Measurements from ENCODE around the gene LCOR. TPM values are rescaled to one million over a fixed set of nuclear protein-coding genes. Genes with fewer than 3 reads are reported as not detected.
A peak's percentile ranks its signal among the peaks of the same experiment; 100 is the strongest.

The LCOR gene
- total and polyA plus RNA-seq, 2 of the 13 experiments (the other 11 are each of a cell fraction or from before 2014, with no cell fraction given) = 12.4 to 23.7 TPM

- TF ChIP-seq REXO4 (CRISPR knock-in tag; IDR thresholded peaks at IDR 0.05; ENCODE audit: borderline replicate concordance) = no peak
- TF ChIP-seq MAFF (IDR thresholded peaks at IDR 0.05; ENCODE audit: low read depth, low read length) = peak; percentile 96
- TF ChIP-seq CTCF (CRISPR knock-in tag; IDR thresholded peaks at IDR 0.05) = peak; percentile 24; the same call in 1 of the 2 replicates
- no peak for TF ChIP-seq ZNF703 (CRISPR knock-in tag; IDR thresholded peaks at IDR 0.05; ENCODE audit: borderline replicate concordance)
- no peak for TF ChIP-seq ATF7-NPFF (CRISPR knock-in tag; IDR thresholded peaks at IDR 0.05; ENCODE audit: low read depth)
- no peak for TF ChIP-seq LBX2 (CRISPR knock-in tag; IDR thresholded peaks at IDR 0.05; ENCODE audit: borderline replicate concordance)
- no peak for TF ChIP-seq PLRG1 (conservative IDR thresholded peaks at IDR 0.05)
- no peak for TF ChIP-seq ZNF790 (CRISPR knock-in tag; IDR thresholded peaks at IDR 0.05; ENCODE audit: borderline replicate concordance)
- no peak for TF ChIP-seq HNRNPLL (IDR thresholded peaks at IDR 0.05; ENCODE audit: low read depth, low read length, poor library complexity, severe bottlenecking)
- TF ChIP-seq PHF8 (CRISPR knock-in tag; IDR thresholded peaks at IDR 0.05) = peak; percentile 51
- peak; percentile 76 for TF ChIP-seq MAFG (CRISPR knock-in tag; IDR thresholded peaks at IDR 0.05)
- TF ChIP-seq NONO (IDR thresholded peaks at IDR 0.05) = no peak
- TF ChIP-seq NONO (CRISPR knock-in tag; conservative IDR thresholded peaks at IDR 0.05) = no peak
- TF ChIP-seq ZFP91 (CRISPR knock-in tag; IDR thresholded peaks at IDR 0.05; ENCODE audit: borderline replicate concordance) = peak; percentile 24; the same call in 1 of the 2 replicates
- TF ChIP-seq HOXD1 (CRISPR knock-in tag; IDR thresholded peaks at IDR 0.05) = no peak
- no peak for TF ChIP-seq CREB1 (IDR thresholded peaks at IDR 0.05)
- no peak for TF ChIP-seq CREB1 (CRISPR knock-in tag; IDR thresholded peaks at IDR 0.05)
- no peak for TF ChIP-seq ZNF720 (CRISPR knock-in tag; IDR thresholded peaks at IDR 0.05)
- TF ChIP-seq ZNF441 (CRISPR knock-in tag; IDR thresholded peaks at IDR 0.05; ENCODE audit: borderline replicate concordance) = no peak
- TF ChIP-seq ZNF557 (CRISPR knock-in tag; IDR thresholded peaks at IDR 0.05) = no peak
- TF ChIP-seq SIX4 (CRISPR knock-in tag; IDR thresholded peaks at IDR 0.05) = peak; percentile 10; the same call in 1 of the 2 replicates
- TF ChIP-seq ZNF710 (CRISPR knock-in tag; IDR thresholded peaks at IDR 0.05; ENCODE audit: borderline replicate concordance) = 0 out of 2 replicates have a peak, but pooled peaks have one; percentile 56
- 0 out of 2 replicates have a peak, but pooled peaks have one; percentile 57 for TF ChIP-seq KDM3A (CRISPR knock-in tag; IDR thresholded peaks at IDR 0.05; ENCODE audit: low read depth)
- peak; percentile 51; the same call in 1 of the 2 replicates for TF ChIP-seq ZNF292 (CRISPR knock-in tag; IDR thresholded peaks at IDR 0.05; ENCODE audit: borderline replicate concordance, low read depth)
- TF ChIP-seq KAT7 (CRISPR knock-in tag; IDR thresholded peaks at IDR 0.05; ENCODE audit: borderline replicate concordance) = no peak
- peak; percentile 13; the same call in 1 of the 2 replicates for TF ChIP-seq HDAC2 (CRISPR knock-in tag; IDR thresholded peaks at IDR 0.05)
- no peak for TF ChIP-seq GATAD1 (CRISPR knock-in tag; IDR thresholded peaks at IDR 0.05)
Observed at GRCh38 chr10:96998329-96998888, 166.3 kb downstream of the LCOR start (continued).
